Stimulated activated CD4-positive, alpha-beta T cell treated with anti-CD3 and anti-CD28 coated beads, Interleukin-1b, Interleukin-23, amount 100 ng/mL, for 24 hours (primary cell): ENCODE data around the gene PMEPA1.
A peak's percentile ranks its signal among the peaks of the same experiment; 100 is the strongest.

ENCODE experiments used
- DNase-seq, 4 experiments: peaks; one replicate each; pipeline ENCODE4 v3.0.0-alpha.2; 2020; ENCODE audit warnings: low read depth in 4 of 4, low spot score in 1 of 4

The PMEPA1 gene

DNA sequence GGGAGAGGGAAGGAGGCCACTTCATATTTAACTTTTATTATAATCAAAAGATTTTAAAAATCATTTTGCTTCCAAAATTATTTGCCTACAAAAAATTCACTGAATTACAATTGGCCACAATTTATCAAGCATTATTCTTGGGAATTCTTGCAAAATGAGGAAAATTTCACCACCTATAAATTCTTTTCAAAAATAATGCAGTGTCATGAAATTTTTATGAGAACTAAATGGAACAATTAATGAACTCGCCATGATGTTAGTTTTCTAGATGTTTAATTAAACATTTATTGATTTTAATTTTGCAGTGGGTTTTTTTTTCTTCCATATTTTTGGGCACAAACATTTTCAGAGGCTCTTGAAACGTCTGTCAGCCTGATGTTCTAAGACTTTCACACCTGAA lies 83.8 kb downstream of the PMEPA1 start:
- DNase-seq, result no peak

DNA sequence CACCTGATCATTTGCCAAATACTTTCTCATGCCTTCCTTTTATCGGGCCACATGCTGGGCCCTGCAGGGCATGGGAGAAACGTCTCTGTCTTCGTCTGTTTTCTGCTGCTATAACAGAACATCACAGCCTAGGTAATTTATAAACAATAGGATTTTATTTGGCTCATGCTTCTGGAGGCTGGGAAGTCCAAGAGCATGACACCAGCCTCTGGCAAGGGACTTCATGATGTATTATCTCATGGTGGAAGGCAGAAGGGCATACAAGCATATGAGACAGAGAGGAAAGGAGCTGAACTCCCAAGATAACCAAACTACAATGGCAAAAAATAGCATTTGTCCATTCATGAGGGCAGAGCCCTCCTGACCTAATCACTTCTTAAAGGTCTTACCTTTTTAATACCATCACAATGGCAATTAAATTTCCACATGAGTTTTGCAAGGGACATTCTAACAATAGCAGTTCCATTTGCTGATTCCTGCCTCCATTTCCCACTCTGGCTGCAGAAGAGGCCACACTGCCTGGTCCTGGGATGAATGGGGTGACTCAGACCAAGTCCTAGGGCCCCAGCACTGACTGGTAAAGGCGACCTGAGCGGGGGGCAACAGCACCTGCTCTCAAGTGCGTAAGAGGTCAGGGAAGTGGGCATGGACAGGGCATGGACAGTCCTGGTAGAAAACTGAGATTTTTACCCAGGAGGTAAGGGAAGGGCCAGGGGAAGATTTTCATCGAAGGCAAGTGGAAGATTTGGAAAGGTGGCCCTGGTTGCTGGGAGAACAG lies 84.4 kb downstream of the PMEPA1 start:
- DNase-seq, result no peak

DNA sequence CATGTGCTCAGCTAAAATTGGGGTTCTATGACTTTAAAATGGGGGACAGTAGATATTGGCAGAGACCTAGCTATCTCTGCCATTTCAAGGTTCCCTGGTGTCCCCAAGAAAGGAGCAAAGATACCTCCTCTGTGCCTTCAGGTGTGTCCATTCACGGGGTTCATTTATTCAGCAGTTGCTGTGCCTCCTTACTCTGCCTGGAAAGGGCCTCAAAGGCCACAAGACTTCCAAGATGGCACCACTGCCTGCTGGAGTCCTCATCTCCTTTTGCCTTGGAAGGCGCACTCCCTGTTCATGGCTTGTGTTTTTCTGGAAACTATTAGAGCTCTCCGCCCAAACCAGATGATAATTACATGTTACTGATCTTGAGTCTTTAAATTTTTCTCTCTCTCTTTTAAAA lies 85.7 kb downstream of the PMEPA1 start:
- DNase-seq, result no peak

DNA sequence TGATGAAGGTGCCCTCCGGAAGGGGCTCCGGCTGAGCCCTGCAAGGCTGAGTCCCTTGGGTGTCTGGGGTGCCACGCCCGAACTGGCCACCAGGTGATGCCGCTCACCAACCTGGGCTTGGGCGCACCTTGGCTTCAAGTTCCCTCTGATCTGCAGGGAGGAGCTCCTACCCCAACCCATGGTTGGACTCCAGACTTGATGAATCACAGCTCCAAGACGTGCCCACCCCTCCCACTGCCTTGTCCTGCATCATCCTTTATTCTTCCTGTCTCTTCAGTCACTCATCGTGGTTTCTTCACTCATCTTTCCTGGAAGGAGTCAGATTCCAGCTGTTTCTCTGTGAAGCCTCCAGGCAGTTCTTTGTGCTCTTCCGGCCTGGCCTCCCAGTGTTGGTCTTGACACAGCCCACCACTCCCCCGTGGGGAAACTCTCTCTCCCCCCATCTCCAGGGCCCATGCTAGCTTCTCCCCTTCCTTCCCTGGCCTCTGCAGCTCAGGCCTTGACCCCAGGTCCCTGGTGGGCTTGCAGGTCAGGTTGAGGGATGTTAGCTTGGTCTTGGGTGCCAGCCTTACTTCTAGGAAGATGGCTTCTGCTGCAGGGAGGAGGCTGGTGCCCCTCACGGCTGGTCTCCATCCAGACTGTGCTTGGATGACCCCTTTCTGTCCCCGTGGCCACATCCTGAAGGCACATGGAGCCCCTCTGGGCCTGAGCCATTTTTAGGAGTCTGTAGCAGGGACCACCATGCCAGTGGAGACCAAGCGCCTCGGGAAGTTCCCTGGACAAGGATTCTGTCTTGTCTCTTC lies 87.0 kb downstream of the PMEPA1 start:
- peak; percentile 35 to 50 (median 43) for DNase-seq

DNA sequence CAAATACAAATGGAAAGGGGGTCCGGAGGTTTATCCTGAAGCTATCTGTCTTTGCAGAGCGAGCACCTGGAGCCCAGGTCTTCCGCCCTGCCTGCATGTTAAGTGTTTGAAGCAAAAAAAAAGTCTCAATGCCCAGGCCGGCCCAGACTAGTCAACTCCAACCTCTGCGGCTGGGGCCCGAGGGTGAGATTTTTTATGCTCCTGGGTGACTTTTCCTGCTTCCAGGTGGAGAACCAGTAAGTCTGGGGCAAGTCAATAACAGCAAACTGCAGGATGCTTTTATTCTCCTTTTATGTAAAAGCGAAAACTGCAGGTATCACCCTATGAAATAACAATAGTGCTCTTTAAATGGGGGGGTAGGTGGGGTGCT lies 87.6 kb downstream of the PMEPA1 start:
- DNase-seq, result no peak

DNA sequence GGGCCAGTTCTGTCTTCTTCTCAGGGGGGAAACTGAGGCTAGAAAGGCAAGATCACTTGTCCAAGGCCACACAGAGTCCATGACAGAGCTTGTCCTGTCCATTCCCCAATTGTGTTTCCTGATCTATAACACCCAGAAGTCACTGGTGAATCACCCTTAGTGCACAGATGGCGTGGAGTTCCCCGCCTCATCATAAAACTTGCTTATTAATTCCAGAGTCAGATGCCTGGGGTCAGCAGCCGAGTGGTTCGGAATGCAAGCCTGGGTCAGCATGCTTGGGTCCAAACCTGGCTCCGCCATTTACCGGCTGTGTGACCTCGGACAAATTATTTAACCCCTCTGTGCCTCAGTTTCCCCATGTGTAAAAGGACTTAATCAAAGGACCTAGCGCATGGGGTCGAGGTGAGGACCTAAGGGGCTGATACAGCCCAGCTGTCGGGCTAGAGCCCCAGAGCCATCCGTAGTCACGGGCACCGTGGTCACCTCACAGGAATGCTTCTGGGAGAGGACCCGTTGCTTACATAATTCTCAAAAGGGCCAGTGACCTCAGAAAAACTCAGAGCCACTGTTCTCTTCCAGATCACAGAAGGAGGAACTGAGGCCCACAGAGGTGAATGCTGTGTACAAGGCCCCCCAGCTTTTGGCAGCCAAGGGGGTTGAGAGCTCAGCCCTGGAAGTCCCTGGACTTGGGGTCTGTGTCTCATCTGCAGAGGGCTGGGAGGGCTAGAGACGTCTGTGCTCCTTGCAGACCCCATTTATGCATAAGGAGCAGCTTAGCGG lies 88.2 kb downstream of the PMEPA1 start:
- DNase-seq, result no peak

DNA sequence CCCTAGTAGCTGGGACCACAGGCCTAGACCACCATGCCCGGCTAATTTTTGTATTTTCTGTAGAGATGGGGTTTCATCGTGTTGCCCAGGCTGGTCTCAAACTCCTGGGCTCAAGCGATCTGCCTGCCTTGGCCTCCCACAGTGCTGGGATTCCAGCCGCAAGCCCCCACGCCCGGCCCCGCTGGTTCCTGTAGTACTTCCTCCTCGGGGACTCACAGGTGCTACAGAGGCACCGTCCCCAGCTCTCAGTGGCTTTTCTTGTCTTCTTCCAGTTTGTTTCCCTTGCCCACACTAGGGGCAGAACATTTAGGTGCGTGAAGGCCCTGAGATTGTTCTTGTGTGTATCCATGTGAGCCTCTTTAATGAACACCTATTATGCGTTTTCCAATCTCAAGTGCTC lies 88.8 kb downstream of the PMEPA1 start:
- no peak for DNase-seq

DNA sequence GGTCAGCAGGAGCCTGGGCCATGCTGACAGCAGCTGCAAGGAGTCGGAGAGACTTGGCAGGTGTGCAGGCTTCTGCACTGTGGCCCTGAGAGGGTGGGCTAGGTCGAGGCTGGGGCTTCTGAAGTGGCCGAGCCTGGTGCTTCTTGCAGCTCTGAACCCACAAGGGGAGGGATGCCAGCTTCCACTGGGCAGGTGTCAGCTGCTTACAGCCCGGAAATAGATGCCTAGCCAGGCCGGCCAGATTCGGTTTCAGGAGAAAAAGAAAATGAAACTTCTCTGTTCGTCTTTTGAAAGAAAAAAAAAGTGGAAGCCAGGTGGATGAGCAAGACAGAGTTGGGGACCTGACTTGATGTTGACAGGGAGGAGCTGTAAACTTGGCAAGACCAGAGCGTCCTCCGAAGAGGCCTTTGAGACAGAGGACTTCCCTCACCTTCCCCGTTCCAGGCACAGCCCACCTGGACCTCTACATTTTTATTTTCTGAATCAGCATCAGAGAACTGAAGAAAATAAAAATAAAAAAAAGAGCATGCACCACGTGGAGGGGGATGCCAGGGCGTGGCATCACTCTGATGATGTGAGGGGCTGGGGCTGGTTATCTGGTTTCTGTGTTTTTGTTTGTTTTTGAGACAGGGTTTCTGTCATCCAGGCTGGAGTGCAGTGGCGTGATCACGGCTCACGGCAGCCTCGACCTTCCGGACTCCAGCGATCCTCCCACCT lies 89.4 kb downstream of the PMEPA1 start, which contains the start of gene ZBP1:
TSS of gene ZBP1 (minus strand) at position 153 of the 717 bp plus-strand sequence. CDS start at position 22, 131 bp downstream.
- no peak for DNase-seq

DNA sequence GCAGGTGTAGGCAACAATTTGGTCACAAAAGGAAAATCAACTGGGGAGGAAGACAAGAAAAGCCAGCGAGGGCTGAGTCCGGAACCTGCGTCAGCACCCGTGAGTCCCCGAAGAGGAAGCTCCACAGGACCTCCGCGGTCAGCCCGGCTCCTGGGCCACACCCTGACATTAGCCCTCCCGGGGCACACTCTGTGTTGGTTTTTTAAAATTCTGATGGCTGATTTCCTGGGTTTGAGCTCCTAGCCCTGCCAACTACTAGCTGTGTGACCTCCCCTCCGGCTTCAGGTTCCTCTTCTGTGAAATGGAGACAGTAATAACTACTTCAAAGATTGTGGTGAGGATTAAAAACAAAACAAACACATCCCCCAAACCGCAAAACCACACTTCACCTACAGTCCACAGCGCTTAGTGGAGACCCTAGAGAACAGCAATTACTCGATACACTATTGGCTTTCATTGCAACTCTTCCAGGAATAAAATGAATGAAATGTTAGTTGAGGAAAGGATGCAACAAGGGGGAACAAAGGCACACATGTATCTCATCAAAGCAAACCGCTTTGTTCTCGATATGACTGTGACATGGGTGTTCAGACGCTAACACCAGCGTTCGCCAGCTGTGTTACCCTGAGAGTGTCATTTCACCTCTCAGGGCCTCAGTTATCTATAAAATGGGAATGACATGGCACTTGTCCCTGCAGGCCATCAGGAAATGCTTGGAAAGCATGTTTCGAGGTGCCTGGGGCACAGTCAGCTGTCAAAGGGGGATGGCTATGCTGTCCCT lies 90.6 kb downstream of the PMEPA1 start:
- DNase-seq, result peak in 3 of 4 experiments; percentile 26 to 42 (median 38)

DNA sequence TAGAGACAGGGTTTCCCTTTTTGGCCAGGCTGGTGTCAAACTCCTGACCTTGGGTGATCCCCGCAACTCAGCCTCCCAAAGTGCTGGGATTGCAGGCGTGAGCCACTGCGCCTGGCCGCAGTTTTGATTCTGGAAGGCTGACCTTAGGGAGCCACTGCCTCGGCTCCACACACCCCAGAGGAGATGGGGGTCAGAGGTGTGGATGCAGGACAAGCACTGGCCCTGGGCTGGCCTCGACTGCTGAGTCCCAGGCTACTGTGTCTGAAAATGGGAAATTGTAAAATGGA lies 91.1 kb downstream of the PMEPA1 start:
- DNase-seq, result no peak

DNA sequence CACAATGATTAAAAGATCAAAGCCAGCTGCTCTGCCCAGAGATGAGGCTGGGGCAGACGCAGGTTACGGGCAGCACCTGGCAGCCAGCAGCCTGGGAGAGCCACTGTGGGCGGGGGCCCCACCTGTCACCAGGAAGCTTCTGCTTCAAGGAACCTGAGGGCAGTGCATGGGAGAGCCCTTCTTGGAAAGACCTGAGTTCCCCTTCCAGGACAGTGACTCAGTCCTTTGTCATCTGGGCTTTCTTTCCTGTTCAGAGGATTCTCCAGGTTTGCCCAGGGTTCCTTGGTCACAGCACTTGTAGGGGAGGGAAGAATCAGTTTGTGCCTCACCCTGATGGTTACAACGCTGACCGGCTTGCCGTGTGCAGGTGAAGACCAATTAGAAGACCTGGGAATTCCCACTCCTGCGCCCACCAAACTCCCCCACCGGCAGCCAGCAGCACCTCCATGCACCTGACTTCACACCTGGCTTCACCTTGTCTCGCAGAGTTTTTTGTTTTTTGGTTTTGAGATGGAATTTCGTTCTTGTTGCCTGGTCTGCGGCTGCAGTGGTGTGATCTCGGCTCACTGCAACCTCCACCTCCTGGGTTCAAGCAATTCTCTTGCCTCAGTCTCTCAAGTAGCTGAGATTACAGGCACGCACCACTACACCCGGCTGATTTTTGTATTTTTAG lies 91.6 kb downstream of the PMEPA1 start:
- DNase-seq, result no peak

DNA sequence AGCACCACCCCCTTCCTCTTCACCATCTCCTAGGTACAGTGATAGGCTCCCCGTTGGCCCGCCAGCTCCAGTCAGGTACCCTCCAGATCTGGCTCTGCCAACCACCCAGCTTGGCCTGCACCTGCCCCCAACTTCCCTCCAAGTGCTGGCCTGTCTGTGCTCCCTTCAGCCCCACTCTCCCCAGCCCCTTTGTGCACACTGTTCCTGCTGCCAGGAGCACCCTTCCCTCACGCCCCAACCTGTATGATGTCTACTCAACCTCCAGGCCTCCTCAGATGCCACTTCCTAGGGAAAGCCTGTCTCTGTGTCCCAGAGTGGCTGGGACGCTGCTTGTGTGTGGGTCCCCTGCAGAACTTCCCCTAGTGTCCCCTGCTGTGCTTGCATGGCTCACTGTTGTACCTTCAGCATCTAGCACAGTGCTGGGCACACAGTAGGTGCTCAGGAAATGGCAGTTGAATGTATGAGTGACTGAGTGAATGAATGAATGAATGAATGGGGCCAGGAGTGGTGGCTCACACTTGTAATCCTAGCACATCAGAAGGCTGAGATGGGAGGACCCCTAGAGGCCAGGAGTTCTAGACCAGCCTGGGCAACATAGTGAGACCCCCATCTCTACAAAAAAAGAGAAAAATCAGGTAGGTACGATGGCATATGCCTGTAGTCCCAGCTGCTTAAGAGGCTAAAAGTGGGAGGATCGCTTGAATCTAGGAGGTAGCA lies 92.6 kb downstream of the PMEPA1 start:
- no peak for DNase-seq

DNA sequence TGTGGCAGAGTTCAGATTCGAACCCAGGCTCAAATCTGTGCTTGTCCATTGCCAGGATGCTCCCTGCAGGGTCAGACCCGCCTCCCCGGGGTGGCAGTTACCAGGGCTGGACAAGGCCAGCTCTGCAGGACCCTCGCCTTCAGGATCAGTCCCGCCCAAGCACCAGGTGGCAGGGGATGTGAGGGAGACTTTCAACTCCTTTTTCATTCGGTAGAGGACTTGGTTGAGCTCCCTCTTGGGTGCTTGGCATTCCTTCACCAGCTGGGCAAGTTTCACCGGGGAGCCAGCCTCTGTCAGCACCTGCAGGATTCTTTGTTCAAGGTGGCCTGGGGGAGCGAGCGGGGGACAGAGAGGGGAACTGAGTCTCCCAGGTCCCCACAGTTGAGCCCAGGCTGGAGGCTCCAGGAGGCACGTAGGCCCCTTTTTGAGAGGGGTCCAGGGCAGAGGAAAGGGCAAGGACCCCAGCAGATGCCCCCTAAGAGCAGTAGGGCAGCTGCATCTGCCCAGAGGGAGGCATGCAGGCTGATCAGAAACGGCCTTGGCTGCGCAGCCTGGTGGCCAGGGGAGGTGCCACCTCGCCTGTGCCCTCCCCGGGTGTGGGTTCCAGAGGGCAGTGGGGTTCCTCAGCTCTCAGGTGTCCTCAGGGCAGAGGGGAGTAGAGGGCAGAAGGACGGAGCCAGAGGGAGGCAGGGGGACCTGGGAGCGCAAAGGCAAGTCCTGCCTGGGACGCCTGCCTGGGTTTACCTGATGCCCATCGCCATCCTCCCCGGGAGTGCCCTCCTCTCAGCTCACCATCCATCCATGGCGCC lies 93.5 kb downstream of the PMEPA1 start:
- no peak for DNase-seq

DNA sequence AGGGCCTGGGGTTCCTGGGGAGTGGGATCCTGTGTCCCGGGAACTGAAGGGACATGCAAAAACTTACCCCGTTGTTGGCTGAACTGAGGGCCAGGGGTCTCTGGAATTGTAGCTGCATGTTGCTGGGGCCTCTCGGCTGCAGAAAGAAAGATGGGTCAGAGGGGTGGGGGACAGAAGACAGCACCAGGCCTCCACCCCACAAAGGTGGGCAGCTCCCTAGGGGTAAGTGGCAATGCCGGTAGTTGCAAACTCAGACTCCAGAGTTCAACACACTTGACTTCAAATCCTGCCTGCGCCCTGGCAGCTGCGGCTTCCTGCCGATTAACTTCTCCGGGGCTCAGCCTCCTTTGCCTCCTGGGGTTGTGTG lies 94.4 kb downstream of the PMEPA1 start:
- DNase-seq, result no peak

DNA sequence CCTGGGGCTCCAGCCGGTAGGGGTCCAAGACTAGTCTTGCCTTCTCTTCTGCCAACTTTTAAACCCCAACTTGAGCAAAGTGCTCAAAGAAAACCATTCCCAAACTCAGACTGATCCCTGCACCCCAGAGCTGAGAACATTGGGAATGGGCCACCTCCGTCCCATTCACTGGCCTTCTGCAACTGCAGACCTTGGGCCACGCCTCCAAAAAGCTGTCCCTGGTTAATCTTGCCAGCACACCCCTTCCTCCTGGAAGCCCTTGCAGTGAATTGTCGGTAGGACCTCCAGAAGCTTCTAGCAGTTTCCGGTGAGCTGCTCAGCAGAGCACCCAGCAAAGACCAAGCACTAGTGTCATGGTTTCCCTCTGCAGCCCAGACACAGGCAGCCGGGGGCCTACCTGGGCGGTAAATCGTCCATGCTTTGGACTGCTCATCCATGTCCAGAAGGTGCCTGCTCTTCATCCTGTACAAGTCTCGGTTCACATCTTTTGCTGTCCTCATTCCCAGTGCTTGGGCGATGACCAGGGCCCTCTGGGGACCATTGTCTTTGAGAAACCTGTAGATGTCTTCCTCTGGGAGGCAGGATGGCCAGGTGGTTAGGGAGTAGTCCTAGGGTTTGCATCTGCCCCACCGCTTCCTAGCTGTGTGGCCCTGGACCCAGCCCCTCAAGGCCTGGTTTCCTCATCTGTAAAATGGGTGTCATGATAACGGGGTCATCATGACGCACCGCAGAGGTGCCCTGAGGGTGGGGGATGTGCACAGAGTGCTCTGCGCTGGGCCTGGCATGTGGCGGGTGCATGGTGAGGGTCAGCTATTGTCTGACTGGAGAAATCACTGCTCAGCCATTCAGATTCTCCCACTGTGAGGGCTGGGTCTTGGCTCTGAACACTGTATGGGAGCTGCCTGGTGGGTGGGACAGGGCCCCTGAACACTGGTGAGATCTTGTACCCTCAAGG lies 95.0 kb downstream of the PMEPA1 start:
- DNase-seq, result no peak

DNA sequence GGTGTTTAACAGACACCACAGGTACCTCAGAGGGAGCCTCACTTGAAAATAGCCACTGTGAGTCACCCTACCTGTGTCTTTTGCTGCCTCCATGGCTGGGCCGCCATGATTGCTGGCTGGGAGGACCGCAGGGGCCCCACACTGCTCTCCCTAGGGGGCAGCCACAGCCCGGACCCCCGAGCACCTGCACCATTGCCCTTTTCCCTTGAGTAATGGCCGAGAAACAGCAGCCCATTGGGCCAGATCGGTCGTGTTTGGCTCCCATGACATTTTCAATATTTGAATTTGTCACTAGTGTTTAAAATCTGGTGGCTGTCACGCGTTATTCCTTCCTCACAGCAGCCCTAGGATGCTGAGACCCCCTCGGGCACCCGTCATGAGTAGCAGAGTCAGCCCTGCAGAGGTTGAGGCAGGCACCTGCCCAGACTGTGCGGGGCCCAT lies 96.3 kb downstream of the PMEPA1 start:
- no peak for DNase-seq

DNA sequence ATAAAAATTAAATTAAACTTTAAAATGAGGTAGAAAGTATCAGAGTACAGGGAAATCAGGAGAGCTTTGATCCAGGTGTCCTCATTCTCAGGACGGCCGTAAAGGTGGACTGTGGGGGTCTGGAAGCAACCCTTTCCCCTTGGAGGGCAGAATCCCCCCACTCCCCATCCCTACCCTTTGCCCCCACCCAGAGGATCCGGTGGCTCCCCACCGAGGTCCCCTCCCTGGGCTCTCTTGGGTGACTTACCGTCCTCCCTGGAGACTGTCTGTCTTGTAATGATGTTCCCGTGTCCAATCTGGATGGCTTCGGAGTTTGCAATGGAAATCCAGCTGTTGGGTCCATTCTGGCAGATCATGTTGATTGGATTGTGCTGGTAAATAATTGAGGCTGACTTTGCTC lies 96.9 kb downstream of the PMEPA1 start:
- no peak for DNase-seq
